Measurements from ENCODE around the gene IFT43. TPM values are rescaled to one million over a fixed set of nuclear protein-coding genes. Genes with fewer than 3 reads are reported as not detected.

IFT43 gene
- total RNA-seq, 1 experiment from 2014 or later, result 17.5 TPM

DNA sequence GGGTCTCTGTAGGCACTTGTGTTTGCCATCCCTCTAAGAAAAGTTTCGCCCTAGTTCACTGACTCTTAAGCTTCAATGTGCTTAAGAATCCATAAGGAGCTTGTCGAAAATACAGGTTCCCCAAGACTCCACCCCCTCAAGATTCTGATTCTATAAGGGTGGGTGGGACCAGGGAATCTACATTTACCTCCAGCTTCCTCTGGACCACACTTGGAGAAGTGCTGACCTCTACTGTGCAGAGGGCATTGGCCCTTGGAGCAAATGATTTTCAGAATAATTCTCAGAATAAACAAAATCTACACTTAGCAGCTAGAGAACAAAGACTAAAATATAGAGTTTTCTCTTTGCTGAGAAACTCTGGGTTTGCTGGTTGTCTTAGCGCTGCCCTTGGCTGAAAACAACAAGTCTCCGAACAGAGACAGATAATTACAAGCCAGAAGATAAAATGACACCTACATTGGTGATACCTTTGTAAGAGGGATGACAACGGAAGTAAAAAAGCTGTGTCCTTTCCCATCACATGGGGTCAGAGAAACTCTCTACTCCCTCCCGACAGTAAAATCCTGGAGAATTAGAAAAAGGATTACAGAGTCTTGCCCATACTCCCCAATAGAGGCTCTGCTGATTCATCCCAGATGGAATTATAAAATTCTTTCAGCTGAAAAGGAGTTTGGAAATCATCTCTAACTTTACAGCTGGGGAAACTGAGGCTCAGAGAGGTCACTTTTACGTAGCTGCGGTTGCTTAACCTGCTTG, 8.6 kb upstream of the IFT43 start:
- no peaks in the 10 kb centered on the region for H3K36me3 Mint-ChIP-seq
- H3K4me1 Mint-ChIP-seq, result peaks cover 52% of the 10 kb centered on the region
- H3K4me3 Mint-ChIP-seq, result no peak overlapping the region
- no peak overlapping the region for H3K27ac Mint-ChIP-seq
- peaks cover 11% of the 10 kb centered on the region for H3K27me3 Mint-ChIP-seq (ENCODE audit: low read depth)
- ChIA-PET CTCF (interaction anchor here (0.9 to 10.6 kb wide), 10 partner anchors 49 to 416 kb away, joined by 3 to 307 read pairs (median 6); no protein-coding TSS in a partner anchor), POLR2A (interaction anchor here (0.5 kb wide), 1 partner anchor 62 kb away, joined by 5 read pairs; no protein-coding TSS in a partner anchor)
- no peaks in the 10 kb centered on the region for H3K9me3 Mint-ChIP-seq
- TF ChIP-seq, protein P1, sequence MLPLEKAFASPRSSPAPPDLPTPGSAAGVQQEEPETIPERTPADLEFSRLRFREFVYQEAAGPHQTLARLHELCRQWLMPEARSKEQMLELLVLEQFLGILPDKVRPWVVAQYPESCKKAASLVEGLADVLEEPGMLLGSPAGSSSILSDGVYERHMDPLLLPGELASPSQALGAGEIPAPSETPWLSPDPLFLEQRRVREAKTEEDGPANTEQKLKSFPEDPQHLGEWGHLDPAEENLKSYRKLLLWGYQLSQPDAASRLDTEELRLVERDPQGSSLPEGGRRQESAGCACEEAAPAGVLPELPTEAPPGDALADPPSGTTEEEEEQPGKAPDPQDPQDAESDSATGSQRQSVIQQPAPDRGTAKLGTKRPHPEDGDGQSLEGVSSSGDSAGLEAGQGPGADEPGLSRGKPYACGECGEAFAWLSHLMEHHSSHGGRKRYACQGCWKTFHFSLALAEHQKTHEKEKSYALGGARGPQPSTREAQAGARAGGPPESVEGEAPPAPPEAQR (CRISPR knock-in tag; IDR thresholded peaks at IDR 0.05), result no peak
- TF ChIP-seq MXD4 (CRISPR knock-in tag; IDR thresholded peaks at IDR 0.05; ENCODE audit: borderline replicate concordance) (no peak), IRF2 (CRISPR knock-in tag; IDR thresholded peaks at IDR 0.05; ENCODE audit: borderline replicate concordance, low read depth) (no peak), ZNF423 (CRISPR knock-in tag; IDR thresholded peaks at IDR 0.05) (no peak), SOX15 (CRISPR knock-in tag; IDR thresholded peaks at IDR 0.05) (no peak), NR2C2 (CRISPR knock-in tag; IDR thresholded peaks at IDR 0.05) (no peak), NR1H2 (CRISPR knock-in tag; IDR thresholded peaks at IDR 0.05) (no peak), ZNF671 (CRISPR knock-in tag; IDR thresholded peaks at IDR 0.05) (no peak), HMGA2 (CRISPR knock-in tag; IDR thresholded peaks at IDR 0.05) (no peak), CREB1 (CRISPR knock-in tag; IDR thresholded peaks at IDR 0.05) (no peak), TEAD1 (CRISPR knock-in tag; IDR thresholded peaks at IDR 0.05) (no peak), FOXP1 (CRISPR knock-in tag; IDR thresholded peaks at IDR 0.05; ENCODE audit: borderline replicate concordance) (no peak), ZNF416 (CRISPR knock-in tag; IDR thresholded peaks at IDR 0.05) (no peak), ESRRA (CRISPR knock-in tag; IDR thresholded peaks at IDR 0.05; ENCODE audit: borderline replicate concordance) (no peak), ZNF138 (CRISPR knock-in tag; conservative IDR thresholded peaks at IDR 0.05) (no peak)
- TF ChIP-seq, protein P2, sequence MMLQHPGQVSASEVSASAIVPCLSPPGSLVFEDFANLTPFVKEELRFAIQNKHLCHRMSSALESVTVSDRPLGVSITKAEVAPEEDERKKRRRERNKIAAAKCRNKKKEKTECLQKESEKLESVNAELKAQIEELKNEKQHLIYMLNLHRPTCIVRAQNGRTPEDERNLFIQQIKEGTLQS (CRISPR knock-in tag; conservative IDR thresholded peaks at IDR 0.05), result no peak
- TF ChIP-seq, protein P3, sequence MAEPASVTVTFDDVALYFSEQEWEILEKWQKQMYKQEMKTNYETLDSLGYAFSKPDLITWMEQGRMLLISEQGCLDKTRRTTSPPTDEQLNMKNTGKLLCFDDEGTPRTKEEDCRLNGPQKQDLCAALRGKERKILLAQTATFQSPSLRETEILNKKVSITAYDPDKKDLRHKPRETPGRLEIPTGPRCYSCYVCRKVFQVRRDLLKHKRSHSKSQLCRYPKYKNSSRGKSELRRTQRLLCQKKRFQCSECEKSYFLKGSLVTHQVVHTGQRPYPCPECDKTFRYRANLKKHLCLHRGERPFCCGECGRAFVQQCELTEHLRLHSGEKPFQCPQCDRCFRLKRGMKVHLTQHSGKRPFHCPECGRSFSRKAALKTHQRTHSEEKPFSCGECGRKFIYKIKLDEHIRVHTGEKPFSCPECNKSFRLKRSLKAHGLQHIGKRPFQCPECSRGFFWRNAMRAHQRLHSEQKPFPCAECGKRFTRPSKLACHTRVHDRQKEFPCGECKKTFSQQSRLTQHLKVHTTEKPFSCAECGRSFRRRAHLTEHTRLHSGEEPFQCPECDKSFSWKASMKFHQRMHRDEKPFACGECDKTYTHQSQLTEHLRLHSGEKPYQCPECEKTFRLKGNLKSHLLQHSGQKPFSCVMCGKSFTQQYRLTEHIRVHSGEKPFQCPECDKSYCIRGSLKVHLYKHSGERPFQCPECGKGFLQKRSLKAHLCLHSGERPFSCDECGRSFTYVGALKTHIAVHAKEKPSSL (CRISPR knock-in tag; conservative IDR thresholded peaks at IDR 0.05), result no peak
- TF ChIP-seq, protein P4, sequence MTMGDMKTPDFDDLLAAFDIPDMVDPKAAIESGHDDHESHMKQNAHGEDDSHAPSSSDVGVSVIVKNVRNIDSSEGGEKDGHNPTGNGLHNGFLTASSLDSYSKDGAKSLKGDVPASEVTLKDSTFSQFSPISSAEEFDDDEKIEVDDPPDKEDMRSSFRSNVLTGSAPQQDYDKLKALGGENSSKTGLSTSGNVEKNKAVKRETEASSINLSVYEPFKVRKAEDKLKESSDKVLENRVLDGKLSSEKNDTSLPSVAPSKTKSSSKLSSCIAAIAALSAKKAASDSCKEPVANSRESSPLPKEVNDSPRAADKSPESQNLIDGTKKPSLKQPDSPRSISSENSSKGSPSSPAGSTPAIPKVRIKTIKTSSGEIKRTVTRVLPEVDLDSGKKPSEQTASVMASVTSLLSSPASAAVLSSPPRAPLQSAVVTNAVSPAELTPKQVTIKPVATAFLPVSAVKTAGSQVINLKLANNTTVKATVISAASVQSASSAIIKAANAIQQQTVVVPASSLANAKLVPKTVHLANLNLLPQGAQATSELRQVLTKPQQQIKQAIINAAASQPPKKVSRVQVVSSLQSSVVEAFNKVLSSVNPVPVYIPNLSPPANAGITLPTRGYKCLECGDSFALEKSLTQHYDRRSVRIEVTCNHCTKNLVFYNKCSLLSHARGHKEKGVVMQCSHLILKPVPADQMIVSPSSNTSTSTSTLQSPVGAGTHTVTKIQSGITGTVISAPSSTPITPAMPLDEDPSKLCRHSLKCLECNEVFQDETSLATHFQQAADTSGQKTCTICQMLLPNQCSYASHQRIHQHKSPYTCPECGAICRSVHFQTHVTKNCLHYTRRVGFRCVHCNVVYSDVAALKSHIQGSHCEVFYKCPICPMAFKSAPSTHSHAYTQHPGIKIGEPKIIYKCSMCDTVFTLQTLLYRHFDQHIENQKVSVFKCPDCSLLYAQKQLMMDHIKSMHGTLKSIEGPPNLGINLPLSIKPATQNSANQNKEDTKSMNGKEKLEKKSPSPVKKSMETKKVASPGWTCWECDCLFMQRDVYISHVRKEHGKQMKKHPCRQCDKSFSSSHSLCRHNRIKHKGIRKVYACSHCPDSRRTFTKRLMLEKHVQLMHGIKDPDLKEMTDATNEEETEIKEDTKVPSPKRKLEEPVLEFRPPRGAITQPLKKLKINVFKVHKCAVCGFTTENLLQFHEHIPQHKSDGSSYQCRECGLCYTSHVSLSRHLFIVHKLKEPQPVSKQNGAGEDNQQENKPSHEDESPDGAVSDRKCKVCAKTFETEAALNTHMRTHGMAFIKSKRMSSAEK (CRISPR knock-in tag; IDR thresholded peaks at IDR 0.05; ENCODE audit: borderline replicate concordance), result no peak
- ATAC-seq (peak; percentile 34), DNase-seq (ENCODE audit: low spot score) (no peak)
